GM19452 (cell line): Measurements from ENCODE around the gene RGS8.

Source experiments
- ATAC-seq: cut with Tn5 transposase; IDR thresholded peaks from one replicate; pipeline ENCODE4 v1.9.1; 2021; ENCODE audit not compliant: unreplicated experiment

The RGS8 gene

GRCh38 chr1:182641561-182641960, 42.8 kb downstream of the RGS8 start:
- no peak for ATAC-seq

GRCh38 chr1:182639330-182639729, 45.1 kb downstream of the RGS8 start:
- ATAC-seq = no peak

GRCh38 chr1:182637769-182638168, 46.6 kb downstream of the RGS8 start:
- ATAC-seq = no peak

- ATAC-seq = no peak
Measured at GRCh38 chr1:182635871-182636270, 48.5 kb downstream of the RGS8 start.
